NCI-H345 treated with DMSO at 0.1 percent for 48 hours (cell line): ENCODE results near the gene LYL1.

Source experiments
- DNase-seq: peaks from one replicate; lab custom pipeline; 2025; ENCODE audit not compliant: unreplicated experiment; lab: John Stamatoyannopoulos, UW

The LYL1 gene

DNA sequence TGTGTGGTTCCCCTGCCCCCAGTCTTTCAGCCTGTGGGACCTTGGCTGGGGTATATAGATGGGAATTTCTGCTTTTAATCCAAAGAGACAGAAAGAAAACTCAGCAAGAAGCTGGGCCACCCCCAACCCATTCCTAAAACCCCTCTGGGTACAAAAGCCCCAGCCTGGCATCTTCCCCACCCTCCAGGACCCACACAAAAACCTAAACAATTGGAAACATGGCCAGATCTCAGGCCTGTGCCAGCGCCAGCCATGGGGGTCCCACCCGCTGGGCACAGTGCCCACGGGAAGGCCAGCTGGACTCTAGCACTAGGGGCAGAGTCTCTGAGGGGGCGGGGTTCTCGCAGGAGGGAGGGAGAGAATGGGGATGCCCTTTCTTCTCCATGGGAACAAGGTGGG lies 8.6 kb downstream of the LYL1 start:
- no peak for DNase-seq

DNA sequence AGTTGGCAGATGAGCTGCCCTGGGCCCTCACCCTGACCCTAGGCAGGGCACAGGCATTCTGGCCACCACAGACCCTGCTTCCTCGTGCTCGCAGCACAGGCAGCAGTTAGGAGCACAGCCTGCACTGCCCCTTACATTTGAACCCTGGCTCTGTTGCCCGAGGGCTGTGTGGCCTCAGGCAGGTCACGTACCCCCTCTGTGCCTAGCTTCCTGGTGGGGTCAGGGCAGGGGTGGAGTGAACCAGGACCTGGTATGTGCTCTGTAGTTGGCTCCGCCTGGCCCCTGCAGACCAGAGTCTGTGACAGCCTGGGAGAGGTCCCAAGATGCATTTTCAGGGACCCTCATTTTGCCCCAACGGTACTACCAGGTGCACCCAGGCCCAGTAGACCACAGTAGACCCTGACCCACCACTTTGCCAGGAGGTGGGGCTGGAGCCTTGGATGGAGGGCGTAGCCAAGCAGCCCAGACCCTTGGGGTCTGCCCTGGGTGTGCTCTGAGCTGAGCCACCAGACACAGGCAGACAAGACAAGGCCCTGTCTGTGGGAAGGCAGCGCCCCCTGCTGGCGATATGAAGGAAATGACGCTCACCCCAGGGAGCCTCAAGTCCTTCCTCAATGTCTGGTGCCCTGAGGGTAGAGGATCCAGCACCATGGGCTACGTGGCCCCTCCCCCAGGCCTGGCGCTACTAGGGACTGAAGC lies 9.1 kb downstream of the LYL1 start:
- DNase-seq = peak; percentile 18

GRCh38 chr19:13092606-13093235 lies 9.9 kb downstream of the LYL1 start:
- DNase-seq = no peak

GRCh38 chr19:13092158-13092543 lies 10.5 kb downstream of the LYL1 start:
- no peak for DNase-seq

DNA sequence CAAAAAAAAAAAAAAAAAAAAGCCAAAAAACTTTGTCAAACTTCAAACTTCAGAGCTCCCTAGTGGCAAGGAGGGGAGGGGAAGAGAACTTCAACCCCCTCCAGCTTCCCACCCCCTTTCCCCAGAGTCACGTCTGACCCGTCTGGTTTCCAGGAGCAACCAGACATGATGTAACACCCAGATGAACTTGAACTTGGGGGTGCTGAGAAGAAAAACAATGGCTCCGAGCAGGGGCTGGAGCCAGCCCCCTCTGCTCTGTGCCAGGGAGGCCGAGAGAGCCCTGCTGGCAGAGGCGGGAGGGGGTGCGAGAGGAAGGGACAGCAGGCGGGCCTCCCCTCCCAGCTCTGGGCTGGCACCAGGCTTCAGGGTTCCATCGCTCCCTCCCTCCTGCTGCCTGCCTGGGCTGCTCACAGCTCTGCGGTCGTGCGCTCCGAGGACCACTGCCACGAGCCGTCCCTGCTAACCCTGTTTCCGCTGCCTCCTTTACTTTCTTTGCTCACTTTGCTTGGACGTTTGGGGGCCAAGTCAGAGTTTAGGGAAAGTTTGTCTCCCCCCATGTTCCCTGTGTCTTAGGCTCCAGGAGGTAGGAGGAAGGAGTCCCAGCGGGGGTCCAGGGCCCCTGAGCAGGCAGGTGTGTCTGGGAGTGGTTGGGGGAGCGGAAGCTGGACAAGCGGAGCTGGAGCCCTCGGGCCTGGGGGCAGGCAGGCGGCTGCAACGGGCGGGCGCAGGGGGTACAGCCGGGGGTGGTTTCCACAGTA lies 11.1 kb downstream of the LYL1 start:
- no peak for DNase-seq

DNA sequence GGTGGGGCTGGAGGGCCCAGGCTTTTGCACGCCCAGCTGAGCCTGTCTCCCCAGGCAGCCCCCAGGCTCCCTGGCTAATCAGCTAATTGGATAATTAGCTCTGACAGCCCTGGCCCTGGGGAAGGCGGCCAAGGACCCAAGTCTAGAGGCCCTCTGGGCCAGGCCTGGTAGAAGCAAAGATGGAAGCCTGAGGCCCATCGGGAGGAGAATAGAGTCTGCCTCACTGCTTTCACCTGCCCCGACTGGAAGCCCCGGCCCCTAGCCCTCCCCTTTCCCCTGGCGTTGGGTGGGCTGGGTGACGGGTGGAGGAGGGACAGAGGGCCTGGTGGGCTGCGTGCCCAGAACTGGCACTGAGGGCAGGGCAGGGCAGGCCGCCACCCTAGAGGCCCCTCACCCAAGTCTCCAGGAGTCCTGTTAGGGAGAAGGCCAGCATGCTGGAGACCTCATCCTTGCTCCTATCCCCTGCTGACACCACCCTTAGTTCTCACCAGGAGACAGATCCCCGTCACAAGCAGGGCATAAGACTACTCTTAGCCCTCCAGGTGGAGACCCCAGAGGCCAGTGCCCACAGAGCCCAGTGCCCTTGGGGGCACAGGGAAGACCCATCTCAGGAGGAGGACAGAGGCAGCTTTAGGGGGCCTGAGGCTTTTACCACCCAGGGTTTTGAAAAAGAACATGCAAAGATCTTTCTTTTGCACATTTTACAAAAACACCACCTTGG lies 12.0 kb downstream of the LYL1 start:
- no peak for DNase-seq

DNA sequence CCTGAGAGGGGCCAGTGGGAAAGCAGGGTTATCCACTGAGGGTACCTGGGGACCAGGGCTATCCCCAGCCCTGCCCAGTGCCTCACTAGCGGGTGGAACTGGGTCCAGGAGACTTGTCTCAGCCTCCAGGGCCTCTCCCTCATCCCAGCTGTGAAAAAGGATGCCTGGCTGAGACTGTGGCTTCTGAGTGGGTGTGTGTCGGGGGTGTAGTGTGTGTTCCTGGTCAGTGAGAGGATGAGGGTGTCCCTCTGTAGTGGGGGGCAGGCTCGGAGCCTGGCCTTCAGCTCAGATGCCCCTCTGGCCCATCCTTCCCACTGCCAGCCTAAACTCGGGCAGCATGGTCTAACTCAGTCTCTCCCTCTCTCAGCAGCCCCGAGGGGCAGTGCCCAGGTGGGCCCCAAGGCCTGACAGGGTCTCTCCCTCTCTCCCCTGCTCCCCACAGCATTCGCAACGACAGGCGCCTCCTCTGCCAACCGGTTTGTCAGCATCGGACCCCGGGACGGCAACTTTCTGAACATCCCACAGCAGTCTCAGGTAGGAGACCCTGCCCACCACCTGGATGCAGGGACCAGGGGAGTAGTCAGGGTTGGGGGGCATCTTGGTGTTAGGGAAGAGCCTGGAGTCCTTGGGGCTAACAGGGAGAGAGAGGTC lies 12.7 kb downstream of the LYL1 start:
- no peak for DNase-seq

DNA sequence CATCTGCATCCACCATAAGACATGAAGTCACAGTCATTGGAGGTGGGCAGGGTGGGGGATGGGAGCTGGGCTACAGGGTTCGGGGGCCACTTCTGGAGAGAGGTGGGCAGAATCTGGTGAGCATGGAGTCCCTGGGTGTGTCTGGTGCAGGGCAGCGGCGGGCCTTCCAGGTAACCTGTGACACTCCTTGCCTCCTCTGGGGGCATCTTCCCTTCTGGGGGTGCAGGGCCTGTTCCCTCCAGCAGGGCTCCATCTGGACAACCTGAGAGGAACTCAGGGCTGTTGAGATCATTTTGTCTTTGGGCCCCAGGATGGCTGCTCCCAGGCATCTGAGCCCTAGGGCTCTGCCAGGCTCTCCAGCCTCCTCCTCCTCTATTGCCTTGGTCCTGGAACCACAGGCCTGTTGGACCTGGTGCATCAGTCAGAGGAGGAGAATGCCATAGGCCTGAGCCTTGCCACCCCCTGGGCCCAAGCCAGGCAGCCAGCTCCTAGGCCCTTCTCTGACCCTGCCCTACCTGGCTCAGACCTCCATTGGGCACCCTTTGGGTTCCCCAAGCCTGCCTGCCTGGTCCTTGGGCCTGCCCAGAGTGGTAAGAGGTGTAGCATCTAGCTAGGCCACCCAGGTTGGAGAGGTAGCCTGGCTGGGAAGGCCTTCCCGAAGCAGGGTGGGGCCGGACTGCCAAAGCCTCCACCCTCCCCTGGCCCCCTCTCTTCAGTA lies 13.4 kb downstream of the LYL1 start:
- no peak for DNase-seq

- DNase-seq = no peak
Observed at GRCh38 chr19:13087795-13088537, 14.7 kb downstream of the LYL1 start.

- DNase-seq = no peak
Observed at GRCh38 chr19:13087295-13087694, 15.4 kb downstream of the LYL1 start.

- no peak for DNase-seq
Observed at GRCh38 chr19:13086341-13086740, 16.3 kb downstream of the LYL1 start.

- DNase-seq = no peak
Observed at GRCh38 chr19:13085666-13086065, 17.0 kb downstream of the LYL1 start.

GRCh38 chr19:13083627-13084026 lies 19.0 kb downstream of the LYL1 start:
- DNase-seq = no peak

DNA sequence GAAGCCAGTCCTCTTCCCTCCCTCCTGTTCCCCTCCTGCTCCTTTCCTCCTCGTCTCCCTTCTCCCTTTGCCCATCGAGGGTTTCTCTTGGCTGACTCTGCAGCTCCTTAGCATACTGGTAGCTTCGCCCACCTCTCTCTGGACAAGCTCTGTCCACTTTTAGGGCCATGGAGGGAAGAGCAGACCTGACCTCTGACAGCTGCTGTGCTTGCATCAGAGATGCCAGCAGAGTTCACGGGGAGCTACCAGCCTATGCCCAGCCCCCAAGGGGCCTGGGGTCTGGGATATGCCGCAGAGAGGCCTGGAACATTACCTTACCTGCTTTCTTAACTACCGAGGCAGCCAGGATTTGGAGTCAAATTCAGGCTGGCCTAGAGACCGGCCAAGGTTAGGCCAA lies 19.7 kb downstream of the LYL1 start:
- no peak for DNase-seq

DNA sequence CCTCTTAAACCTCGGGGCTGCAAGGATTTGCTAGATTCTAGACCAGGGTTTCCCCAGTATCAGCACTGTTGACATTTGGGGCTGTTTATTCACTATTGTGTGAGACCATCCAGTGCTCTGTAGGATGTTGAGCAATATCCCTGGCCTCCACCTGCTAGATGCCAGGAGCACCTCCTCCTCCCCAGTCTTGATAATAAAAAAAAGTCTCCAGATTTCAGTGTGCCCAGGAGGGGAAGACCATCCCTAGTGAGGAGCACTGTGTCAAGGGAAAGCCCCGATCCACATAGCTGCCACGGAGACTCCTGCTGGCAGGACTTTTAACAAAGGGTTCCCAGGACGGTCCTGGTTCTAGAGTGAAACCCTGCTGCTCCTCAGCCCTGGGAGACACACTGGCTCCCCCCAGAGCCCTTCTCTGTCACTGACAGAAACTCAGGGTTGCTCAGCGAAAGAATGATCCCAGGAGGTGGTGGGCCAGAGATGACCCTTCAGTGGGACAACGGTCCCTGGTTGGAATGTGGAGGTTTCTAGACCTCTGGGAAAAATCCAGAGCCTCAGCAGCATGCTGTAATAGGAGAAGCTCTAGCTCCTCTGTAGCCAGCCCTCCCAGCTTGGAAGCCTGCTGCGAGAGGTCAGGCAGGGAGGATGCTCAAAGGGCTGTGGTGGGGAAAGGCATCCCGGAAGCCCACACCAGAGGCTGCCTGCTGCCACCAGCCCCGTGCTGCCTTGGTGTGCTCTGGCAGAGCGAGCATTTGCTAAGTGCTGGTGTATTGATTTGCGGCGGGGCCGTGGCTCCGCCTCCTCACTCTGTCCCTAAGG lies 20.3 kb downstream of the LYL1 start:
- DNase-seq = peak; percentile 2

- DNase-seq = no peak
Observed at GRCh38 chr19:13079542-13079986, 23.1 kb downstream of the LYL1 start.

GRCh38 chr19:13078897-13079541 lies 23.6 kb downstream of the LYL1 start:
- no peak for DNase-seq

DNA sequence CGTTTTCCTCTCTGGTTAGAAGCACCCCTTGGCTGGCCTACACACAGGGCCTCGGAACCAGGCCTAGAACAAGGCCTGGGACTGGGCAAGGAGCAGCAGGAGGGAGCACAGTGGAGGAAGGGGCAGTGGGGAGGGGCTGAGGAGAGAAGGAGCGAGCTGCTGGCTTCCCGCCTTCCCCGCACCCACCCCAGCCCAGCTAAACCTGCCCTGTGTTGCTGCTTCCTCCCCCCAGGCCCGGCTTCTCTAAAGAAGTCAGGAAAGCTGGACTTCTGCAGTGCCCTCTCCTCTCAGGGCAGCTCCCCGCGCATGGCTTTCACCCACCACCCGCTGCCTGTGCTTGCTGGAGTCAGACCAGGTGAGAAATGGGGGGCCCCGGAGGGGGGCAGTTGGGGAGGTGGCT lies 24.3 kb downstream of the LYL1 start:
- no peak for DNase-seq
